GM18867 (cell line): ENCODE data around the gene RASGRP3.
A peak's percentile ranks its signal among the peaks of the same experiment; 100 is the strongest.

Experiments
- ATAC-seq: cut with Tn5 transposase; IDR thresholded peaks from one replicate; pipeline ENCODE4 v1.9.1; 2021; ENCODE audit warnings: mild to moderate bottlenecking, moderate library complexity; ENCODE audit not compliant: unreplicated experiment

RASGRP3 gene

GRCh38 chr2:33573657-33574056, 97.2 kb downstream of the RASGRP3 start:
- ATAC-seq, result no peak

DNA sequence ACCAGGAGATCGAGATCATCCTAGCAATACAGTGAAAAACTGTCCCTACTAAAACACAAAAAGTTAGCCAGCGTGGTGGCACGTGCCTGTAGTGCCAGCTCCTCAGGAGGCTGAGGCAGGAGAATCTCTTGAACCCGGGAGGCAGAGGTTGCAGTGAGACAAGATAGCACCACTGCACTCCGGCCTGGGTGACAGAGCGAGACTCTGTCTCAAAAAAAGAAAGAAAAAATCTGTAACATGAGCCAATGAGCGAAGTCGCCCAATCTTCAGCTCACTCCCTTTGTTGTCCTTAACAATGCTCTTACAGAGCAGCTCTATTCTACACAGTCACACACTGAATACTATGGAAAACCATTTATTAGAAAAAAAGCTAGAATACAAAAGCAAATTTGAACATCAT, 100.6 kb downstream of the RASGRP3 start:
- ATAC-seq, result no peak

DNA sequence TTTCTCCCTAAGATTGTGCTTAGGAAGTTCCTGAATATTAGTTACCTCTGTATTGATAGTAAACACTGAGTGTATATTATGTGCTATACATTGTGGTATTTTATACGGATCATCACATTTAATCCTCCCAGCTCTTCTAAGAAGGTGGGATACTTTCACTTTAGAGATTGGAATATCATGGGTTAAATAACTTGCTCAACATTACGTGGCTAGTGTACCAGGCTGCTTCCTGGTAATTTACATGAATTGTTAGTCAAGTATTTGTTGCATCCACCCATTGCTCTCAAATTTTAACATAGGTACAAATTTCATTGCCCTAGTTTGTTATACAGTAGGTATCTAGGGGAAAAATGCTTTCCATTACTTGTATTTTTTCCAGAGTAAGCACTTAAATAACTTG, 101.2 kb downstream of the RASGRP3 start:
- ATAC-seq, result no peak

DNA sequence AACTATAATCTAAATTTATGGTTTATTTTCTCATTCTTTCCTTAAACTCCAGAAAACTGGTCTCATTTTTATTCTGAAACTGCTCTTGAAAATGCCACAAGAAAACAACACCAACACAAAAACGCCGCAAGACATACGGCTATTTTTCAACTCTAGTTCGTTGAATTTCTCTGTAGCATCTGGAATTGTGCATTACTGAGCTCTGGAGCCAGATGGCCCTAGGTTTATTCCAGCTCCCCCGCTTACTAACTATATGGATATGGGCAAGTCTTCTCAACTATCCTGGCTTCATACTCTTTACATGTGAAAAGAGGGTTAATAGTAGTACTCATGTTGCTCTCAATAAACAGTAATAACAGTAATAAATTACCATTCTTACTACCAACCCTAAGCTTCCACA, 102.8 kb downstream of the RASGRP3 start:
- ATAC-seq, result no peak

DNA sequence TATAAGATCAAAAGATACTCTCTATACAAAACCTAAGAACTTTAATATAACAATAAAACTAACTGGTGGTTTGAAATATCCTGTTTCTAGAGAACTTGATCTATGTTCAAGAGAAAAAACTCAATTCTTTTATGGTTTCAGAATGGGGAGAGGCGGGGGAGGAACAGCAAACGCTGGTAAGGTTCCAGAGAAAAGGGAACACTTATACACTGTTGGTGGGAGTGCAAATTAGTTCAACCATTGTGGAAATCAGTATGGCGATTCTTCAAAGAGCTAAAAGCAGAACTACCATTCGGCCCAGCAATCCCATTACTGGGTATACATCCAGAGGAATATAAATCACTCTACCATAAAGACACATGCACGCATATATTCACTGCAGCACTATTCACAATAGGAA, 105.4 kb downstream of the RASGRP3 start:
- ATAC-seq, result no peak

DNA sequence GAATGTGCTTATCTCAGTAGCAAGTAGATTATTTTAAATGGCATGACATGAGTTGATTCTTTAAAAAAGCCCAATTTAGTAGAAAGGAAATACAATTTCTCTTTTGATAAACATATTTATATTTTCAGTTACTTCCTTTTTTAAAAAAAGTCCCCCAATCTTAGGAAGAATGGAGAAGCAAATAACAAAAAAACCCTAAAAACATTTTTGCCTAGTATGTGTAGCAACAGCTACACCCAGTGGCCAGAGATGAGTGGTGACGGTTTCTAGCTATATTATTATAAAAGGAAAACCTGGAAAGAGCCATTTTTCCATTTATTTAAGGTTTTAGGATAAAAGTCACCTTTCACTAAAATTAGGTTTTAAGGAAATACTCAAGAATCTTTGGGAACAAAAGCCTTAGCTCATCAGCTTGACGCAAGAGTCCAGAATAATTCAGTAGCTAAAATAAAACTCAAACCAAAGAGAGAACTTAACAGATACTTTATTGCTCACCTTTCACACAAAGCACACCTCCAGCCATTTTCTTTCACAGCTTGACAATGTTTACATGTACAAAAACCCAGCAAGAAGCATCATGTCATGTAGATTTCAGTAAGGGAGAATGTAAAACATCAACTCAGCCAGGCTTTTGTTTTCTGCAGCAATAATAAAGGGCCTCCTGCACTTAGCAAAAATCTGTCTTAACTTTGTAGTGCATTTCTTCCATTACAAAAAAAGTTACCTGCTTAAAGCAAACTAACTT, 106.9 kb downstream of the RASGRP3 start:
- peak; percentile 60 for ATAC-seq

GRCh38 chr2:33586766-33587165, 110.3 kb downstream of the RASGRP3 start:
- ATAC-seq, result no peak

- ATAC-seq, result no peak
Measured at GRCh38 chr2:33588232-33588631, 111.8 kb downstream of the RASGRP3 start.

DNA sequence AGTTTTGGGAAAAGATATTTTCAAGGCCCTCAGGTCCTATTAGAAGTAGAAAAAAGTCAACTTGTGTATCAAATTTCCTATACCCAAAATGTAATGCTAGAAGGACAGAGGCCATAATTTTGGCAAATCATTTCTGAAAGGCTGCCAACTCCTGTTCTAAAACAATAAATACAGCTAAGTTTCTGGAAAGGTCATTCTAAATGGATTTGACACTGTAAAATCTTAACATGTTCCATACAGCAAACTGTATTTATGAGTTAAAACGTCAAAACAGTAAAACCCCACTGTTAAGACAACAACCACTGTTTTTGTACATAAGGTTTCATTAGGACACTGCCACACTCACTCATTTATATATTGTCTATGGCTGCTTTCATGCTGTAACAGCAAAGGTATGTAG, 113.0 kb downstream of the RASGRP3 start:
- no peak for ATAC-seq

DNA sequence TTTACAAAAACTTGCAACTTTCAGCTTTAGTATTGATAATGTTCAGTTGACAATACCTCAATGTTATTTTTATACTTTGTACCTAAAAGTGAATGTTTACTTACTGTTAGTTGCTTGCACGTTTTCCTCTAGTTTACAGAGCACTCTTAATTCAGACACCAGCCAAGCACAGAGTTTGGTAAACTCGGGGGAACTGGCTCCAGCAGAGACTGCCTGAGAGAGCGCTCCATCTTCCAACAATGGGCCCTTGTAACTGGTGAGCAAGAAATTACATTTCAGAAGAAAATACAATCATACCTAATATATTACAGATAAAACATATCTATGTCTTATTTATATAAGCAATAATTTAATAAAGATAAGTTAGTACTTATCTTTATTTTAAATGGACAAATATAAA, 118.9 kb downstream of the RASGRP3 start:
- no peak for ATAC-seq

DNA sequence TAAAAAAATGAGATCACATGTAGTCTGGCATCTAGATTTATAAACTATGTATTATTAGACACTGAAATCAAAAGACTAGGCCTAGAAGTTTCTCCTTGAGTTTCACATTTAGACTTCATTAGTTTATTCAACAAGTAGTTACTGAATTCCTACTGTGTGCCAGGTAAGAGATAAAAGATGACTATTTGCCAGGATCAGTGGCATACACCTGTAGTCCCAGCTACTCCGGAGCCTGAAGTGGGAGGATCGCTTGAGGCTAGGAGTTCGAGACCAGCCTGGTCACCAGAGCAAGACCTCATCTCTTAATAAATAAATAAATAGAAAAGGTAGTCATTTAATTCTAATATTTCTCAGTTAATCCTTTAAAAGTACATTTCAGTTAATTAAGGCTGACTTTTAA, 120.6 kb downstream of the RASGRP3 start:
- no peak for ATAC-seq

DNA sequence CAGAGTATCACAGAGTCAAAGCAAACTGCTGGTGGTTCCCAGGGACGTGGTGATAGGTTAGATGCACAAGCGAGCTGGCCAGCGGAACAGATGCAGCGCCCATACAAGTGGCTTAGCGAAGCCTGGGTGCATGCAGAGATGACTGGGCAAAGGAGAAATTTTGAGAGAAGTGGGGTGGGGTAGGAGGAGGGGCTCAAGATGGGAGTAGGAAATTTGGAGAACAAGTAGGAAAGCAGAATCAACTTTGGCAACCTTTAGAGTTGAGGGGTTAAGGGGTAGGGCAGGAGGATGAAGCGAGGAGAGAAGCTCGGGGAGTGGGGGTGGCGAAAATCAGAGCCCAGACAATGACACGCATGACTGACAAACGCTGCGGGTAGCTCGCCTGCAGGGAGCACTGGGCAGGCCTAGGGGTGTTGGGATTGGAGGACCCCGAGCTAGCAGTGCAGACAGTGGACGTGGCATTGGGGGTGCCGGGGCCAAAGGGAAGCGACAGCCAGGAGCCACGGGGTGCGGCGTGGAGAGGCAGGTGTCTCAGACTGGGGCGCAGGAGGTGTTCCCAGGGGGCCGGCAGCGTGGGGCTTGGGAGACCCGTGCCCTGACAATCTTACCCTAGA, 122.2 kb downstream of the RASGRP3 start:
- peak; percentile 45 for ATAC-seq

DNA sequence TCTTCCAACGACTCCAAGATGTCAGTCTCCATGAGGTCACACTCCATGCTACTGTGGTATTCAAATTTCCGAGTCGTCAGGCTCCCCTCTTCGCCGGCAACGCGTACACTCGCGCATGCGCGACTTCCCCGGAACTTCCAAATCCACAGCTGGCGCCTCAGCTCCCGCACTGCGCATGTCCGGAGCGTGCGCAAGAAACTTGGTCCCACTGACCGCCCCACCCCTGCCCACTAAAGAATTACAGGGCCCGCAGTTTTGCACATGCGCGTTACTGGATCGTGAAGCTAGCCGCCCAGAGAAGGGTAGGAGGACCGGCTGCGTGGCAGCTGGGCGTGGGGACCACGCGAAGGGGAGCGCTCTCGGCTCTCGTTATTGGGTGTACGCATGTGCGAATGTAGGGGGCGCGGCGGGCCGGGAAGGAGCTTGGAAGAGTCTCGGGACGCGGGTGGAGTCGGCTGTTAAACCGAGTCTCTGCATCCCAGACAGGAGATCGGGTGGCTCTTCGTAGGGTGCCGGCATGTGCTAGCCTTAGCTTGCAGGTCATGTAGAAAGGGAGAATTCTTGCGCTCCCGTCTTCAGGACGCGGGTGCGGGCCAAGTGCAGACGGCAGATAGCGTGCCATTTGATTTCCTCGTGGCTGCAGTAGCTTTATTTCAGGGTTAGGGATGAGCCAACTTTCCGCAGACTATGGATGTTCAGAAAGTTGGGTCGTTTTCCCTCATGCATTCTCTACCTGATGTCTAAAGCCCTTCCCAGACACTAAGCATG, 122.9 kb downstream of the RASGRP3 start, which contains the start of gene FAM98A:
Gene FAM98A, minus strand, starts transcription at position 125 of the 768 bp plus-strand sequence. Its CDS starts 78 bp downstream, at position 47.
- peak; percentile 93 for ATAC-seq

DNA sequence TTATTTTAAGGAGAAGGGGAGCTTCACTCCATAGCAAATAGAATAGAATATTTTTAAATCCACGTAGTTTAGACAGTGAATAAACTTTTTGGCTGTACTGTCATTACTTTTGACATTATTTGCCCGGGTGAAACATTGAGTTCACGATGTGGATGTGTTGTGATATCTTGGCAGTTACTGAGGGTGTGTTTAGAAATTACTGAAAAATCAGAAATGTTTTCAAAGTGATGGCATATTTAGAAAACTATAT, 123.4 kb downstream of the RASGRP3 start:
- no peak for ATAC-seq

- no peak for ATAC-seq
Measured at GRCh38 chr2:33602201-33602830, 125.9 kb downstream of the RASGRP3 start.

- no peak for ATAC-seq
Measured at GRCh38 chr2:33603416-33603815, 127.0 kb downstream of the RASGRP3 start.

DNA sequence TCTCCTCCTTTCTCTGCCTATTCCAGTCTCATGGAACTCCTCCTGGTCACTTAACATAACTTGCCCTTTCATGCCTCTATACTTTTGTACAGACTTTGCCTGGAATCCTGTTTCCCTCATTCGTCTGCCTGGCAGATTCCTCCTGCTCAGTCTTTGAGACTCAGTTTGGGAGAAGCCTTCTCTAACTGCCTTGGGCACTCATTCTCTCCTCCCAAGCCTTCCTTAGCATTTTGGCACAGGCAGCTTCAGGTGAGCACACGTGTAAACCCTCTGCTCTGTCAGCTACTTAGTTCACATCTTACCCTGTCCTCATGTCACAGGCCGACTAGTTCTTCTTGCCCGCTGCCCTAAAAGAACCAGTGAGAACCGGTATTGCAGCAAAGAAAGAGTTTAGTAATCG, 128.6 kb downstream of the RASGRP3 start:
- no peak for ATAC-seq

DNA sequence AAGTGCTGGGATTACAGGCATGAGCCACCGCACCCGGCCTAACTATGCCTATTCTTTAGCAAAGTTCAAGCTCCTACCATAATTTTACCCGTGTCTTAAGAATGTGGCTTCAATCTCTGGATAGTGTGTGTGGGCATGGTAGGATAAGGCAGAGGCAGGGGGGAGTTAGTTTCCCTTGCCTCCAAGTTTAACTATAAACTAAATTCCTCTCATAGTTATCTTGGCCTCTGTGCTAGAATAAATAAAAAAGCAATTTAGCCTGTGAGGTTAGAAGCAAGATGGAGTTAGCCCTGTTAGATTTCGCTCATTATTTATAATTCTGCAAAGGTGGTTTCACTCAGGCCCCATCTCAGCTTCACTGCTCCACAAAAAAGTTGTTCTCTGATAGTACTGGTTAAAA, 129.7 kb downstream of the RASGRP3 start:
- no peak for ATAC-seq

- ATAC-seq, result no peak
Measured at GRCh38 chr2:33606622-33607021, 130.2 kb downstream of the RASGRP3 start.

- ATAC-seq, result no peak
Measured at GRCh38 chr2:33607251-33607721, 130.8 kb downstream of the RASGRP3 start.

DNA sequence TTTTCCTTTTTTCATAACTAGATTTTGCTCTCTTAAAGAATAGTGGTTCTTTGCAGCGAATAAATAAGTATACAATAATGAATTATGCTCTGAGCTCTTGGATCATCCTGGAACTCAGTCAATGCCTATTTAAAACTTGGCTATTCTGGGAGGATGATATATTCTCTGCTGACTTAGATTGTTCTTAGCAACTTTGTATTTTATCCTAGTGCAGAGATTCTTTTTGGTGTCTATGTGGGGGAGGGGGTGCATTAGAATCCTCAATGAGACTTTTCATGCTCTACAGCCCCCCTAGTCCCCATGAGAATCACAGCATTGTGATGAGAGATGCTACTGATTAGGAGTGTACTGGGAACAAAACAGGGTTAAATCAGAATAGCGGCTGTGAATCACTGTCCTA, 131.5 kb downstream of the RASGRP3 start:
- no peak for ATAC-seq

- no peak for ATAC-seq
Measured at GRCh38 chr2:33614190-33614589, 137.7 kb downstream of the RASGRP3 start.
